GM10847 (cell line): ENCODE measurements around the gene DPYD.

Source experiments
- POLR2A ChIP-seq: IDR thresholded peaks from 2 replicates; pipeline ENCODE4 v1.6.1; 2011; ENCODE audit not compliant: insufficient read length; ENCODE audit errors: extremely low read depth

Gene DPYD

GRCh38 chr1:97209381-97209957 lies 711.4 kb downstream of the DPYD start:
- no peak for TF ChIP-seq POLR2A

- no peak for TF ChIP-seq POLR2A
These were observed 713.0 kb downstream of the DPYD start for GRCh38 chr1:97207868-97208267.

- no peak for TF ChIP-seq POLR2A
These were observed 716.4 kb downstream of the DPYD start for GRCh38 chr1:97204468-97204867.

- no peak for TF ChIP-seq POLR2A
These were observed 718.1 kb downstream of the DPYD start for GRCh38 chr1:97202481-97203380.

- no peak for TF ChIP-seq POLR2A
These were observed 719.2 kb downstream of the DPYD start for GRCh38 chr1:97201641-97202040.

- no peak for TF ChIP-seq POLR2A
These were observed 720.2 kb downstream of the DPYD start for GRCh38 chr1:97200595-97200994.

DNA sequence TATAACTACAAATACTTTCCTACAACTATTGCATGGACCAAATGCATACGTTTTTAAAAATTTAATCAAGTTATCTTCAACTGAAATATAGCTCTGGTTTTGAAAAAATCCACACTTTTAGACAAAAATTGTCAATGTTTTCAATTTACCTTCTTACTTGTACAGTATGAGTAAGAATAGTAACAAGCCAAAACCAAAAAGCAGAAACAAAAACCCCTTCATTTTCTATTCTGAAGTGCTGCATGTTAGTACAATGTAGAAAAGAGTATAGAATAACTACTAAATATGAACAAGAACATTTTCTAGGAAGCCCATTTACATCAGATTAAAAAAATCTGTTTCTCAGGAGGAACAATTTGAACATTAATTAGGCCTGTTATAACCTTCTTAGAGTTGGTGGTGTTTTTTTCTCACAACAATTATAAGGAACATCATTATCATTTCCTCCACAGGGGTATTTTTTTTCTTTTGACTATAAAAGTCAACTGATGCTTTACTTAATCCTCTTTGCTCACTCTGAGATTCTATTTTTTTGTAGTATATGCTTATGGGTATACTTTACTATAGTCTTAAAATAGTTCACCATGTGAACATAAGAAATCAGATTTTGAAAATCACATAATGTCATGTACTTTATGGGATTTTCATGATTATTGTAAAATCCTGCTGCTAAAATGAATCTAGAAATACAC lies 723.9 kb downstream of the DPYD start:
- no peak for TF ChIP-seq POLR2A

DNA sequence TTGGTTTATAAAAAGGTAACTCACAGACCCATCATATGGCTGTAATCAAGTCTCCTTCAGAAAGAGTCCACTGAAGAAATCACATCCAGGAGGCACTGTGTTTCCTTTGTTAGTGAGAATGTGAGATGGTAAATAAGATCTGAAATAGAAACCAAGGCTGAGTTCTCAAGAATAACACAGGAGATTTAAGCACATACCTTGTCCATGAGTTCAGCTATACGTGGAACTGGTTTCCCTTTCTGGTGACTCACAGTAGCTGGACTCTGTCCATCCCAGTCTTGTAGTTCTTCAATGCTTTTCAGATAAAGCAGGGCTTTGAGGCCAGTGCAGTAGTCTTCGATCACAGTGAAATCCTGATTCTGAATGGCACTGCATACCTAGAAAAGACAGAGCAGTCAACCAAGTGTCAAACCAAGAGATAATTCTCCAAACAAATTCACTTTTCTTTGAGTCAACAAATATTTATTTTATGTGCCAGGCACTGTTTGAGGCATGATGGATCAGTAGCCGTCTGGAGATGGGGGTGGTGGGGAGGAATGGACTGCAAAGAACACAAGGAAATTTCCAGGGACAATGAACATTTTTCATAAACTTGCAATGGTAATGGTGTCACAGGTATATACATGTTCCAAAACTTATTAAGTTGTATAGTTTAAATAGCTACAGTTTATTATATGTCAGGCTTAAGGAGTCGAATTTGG lies 727.8 kb downstream of the DPYD start:
- no peak for TF ChIP-seq POLR2A

DNA sequence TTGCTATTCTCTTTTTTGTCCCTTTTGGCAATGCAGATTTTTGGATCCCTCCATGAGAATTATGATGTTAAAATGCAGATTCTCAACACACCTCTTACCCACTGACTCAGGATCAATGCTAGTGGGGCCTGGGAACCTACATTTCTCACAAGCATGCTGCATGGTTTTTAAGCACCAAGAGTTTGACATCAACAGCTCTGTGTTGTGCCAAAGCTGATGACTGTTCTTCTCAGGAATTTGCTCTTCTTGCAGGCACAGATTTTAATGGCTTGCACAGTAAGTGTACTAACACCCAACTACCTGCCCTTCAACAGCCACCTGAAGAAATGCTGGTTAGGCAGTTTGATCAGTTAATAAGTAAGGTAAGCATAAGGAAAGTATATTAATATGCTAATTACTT lies 730.5 kb downstream of the DPYD start:
- TF ChIP-seq POLR2A = no peak

GRCh38 chr1:97186381-97186780 lies 734.5 kb downstream of the DPYD start:
- no peak for TF ChIP-seq POLR2A

- no peak for TF ChIP-seq POLR2A
These were observed 746.7 kb downstream of the DPYD start for GRCh38 chr1:97174039-97174704.

DNA sequence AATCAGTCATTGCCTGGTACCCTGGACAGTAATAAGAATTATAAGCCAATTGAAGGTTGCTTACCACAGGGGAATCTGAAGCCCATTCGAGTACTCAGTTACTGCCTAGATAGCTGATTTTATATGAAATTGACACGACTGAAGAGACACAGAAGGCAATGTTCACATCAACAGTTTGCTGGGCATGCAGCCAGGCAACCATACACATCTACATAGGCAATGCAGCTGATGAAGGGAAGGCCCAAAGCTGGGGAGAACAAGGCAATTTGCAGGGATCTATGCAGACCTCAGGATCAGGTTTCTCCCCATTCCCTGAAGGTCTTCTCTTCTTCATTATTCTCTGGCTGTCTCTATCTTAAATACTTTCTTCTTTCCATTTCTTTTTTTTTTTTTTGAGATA lies 750.5 kb downstream of the DPYD start:
- no peak for TF ChIP-seq POLR2A

- no peak for TF ChIP-seq POLR2A
These were observed 752.8 kb downstream of the DPYD start for GRCh38 chr1:97168056-97168455.

- TF ChIP-seq POLR2A = no peak
These were observed 753.6 kb downstream of the DPYD start for GRCh38 chr1:97167246-97167645.

DNA sequence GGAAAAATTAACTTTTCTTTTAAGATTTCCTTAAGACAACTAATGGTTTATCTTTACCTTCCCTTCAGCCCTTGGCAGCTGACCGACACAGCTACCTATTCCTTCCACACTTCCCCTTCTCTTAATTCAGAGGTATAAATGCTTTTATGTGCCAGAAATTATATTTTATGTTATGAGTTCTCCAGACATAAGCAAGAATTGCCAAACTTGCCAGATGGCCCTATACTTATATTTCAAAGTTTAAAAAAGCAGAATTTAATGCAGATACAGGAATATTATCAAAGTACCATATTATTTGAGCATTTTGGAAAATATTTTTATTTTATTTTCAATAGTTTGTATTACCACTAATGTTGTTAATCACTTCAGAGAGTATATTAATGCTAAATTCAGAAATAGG lies 754.2 kb downstream of the DPYD start:
- no peak for TF ChIP-seq POLR2A
